Thoracic aorta (tissue), 2 donors: ENCODE data around the gene SESN3. TPM values are rescaled to one million over a fixed set of nuclear protein-coding genes. Genes with fewer than 3 reads are reported as not detected.

Experiments
- ATAC-seq: fragments of 150-250 bp; one replicate; pipeline ENCODE4 v1.8.0; 2017; ENCODE audit warnings: low read depth; ENCODE audit not compliant: insufficient number of reproducible peaks, low FRiP score
- DNase-seq: peaks from one replicate; pipeline ENCODE4 v3.0.0-alpha.2; 2020; ENCODE audit warnings: low spot score
- H3K27ac ChIP-seq, 2 donors: fragments of 200-600 bp; sonication (generic); 1 replicate in 1 of 2; 2 replicates in 1 of 2; pipeline ENCODE4 v1.5.1; 2016; ENCODE audit warnings: mild to moderate bottlenecking in 2 of 2, moderate library complexity in 2 of 2
- H3K27me3 ChIP-seq: fragments of 200-600 bp; sonication (generic); replicated peaks from 2 replicates; pipeline ENCODE4 v1.6.0; 2016; ENCODE audit warnings: mild to moderate bottlenecking; ENCODE audit not compliant: insufficient read depth
- H3K36me3 ChIP-seq: fragments of 200-600 bp; sonication (generic); one replicate; pipeline ENCODE4 v1.5.1; 2016
- H3K4me1 ChIP-seq, 2 donors: fragments of 200-600 bp; sonication (generic); 1 replicate in 1 of 2; 2 replicates in 1 of 2; pipeline versions ENCODE4 v1.5.1 to v1.6.0; 2016; ENCODE audit warnings: low read depth in 2 of 2, mild to moderate bottlenecking in 1 of 2; ENCODE audit not compliant: control insufficient read depth in 1 of 2
- H3K4me3 ChIP-seq: fragments of 200-600 bp; sonication (generic); 2 replicates; pipeline ENCODE4 v1.5.1; 2016; ENCODE audit warnings: mild to moderate bottlenecking
- H3K9me3 ChIP-seq: fragments of 200-600 bp; sonication (generic); 2 replicates; pipeline ENCODE4 v1.5.1; 2016
- total RNA-seq, 2 donors: library from RNA; depleted of rRNA; stranded (reverse); fragments of >200 nt; gene quantifications; one replicate each; pipeline versions ENCODE4 v1.1.0 to v1.2.3, GENCODE V29; 2016
- TF ChIP-seq, protein P1 (sequence below): fragments of 200-600 bp; sonication (generic); IDR thresholded peaks from one replicate; pipeline ENCODE4 v1.5.1; 2019; ENCODE audit warnings: antibody characterized with exemption

Gene SESN3
- total RNA-seq, 2 donors from 2014 or later, result 37.9 to 41.3 TPM

GRCh38 chr11:95242845-95243605 is 12.0 kb upstream of the SESN3 start:
- Histone ChIP-seq H3K4me3 (no peak overlapping the region), H3K9me3 (no peaks in the 10 kb centered on the region), H3K4me1 (peaks cover 0 to 4% of the 10 kb centered on the region in 2 donors), H3K36me3 (no peaks in the 10 kb centered on the region), H3K27ac (no peak overlapping the region), H3K27me3 (no peaks in the 10 kb centered on the region)
- TF ChIP-seq, protein P1, sequence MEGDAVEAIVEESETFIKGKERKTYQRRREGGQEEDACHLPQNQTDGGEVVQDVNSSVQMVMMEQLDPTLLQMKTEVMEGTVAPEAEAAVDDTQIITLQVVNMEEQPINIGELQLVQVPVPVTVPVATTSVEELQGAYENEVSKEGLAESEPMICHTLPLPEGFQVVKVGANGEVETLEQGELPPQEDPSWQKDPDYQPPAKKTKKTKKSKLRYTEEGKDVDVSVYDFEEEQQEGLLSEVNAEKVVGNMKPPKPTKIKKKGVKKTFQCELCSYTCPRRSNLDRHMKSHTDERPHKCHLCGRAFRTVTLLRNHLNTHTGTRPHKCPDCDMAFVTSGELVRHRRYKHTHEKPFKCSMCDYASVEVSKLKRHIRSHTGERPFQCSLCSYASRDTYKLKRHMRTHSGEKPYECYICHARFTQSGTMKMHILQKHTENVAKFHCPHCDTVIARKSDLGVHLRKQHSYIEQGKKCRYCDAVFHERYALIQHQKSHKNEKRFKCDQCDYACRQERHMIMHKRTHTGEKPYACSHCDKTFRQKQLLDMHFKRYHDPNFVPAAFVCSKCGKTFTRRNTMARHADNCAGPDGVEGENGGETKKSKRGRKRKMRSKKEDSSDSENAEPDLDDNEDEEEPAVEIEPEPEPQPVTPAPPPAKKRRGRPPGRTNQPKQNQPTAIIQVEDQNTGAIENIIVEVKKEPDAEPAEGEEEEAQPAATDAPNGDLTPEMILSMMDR, result no peak
- DNase-seq (no peak), ATAC-seq (no peak)

DNA sequence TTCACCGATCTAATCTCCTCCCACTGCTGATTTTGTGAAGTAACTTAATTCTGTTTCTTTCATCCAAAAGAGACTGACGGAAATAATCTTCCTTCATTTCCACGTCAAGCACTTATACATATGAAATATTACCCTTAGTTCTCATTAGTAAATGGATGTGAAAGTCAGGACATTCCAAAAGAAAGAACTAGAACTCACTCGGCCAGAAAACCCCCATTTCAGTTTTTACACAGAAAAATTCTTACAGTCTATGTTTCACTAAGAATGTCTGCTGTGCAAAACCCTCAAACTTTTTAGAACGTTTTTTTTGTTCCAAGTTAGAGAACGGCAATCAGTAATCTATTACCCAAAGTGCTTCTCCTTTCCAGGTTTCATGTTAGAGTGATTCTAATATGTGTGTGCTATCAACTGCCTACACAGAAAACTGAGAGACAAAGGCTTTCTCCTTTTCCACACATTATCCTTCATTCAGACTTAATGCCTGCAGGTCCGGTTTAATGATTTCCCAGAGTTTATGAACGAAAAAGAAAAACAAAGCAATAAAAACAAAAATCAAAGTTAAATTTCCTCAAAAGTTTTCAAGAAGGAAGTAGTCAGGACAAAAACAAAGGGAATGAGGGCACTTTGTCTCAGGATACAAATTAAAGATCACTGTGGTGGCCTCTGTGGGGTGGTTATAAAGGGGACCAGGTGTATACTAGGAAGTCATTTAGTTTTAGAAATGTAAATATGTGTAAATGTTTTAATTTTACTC is 11.3 kb upstream of the SESN3 start:
- TF ChIP-seq, protein P1, result no peak
- H3K27me3 ChIP-seq, result no peaks in the 10 kb centered on the region
- H3K36me3 ChIP-seq, result no peaks in the 10 kb centered on the region
- ATAC-seq (no peak), DNase-seq (no peak)
- peak overlapping the region; percentile 41 for H3K4me3 ChIP-seq
- H3K9me3 ChIP-seq, result no peaks in the 10 kb centered on the region
- peaks cover 0 to 4% of the 10 kb centered on the region in 2 donors for H3K4me1 ChIP-seq
- H3K27ac ChIP-seq, result no peak overlapping the region

GRCh38 chr11:95241681-95242081 is 10.7 kb upstream of the SESN3 start:
- ATAC-seq (no peak), DNase-seq (no peak)
- Histone ChIP-seq H3K36me3 (no peaks in the 10 kb centered on the region), H3K9me3 (no peaks in the 10 kb centered on the region), H3K4me1 (peaks cover 0 to 4% of the 10 kb centered on the region in 2 donors), H3K27ac (no peak overlapping the region), H3K27me3 (no peaks in the 10 kb centered on the region), H3K4me3 (peak overlapping the region; percentile 41)
- TF ChIP-seq, protein P1, result no peak

- H3K27ac ChIP-seq, result no peak overlapping the region
- H3K27me3 ChIP-seq, result no peaks in the 10 kb centered on the region
- ATAC-seq, result no peak
- no peaks in the 10 kb centered on the region for H3K36me3 ChIP-seq
- H3K4me3 ChIP-seq, result no peak overlapping the region
- peaks cover 0 to 4% of the 10 kb centered on the region in 2 donors for H3K4me1 ChIP-seq
- no peak for DNase-seq
- TF ChIP-seq, protein P1, result no peak
- no peaks in the 10 kb centered on the region for H3K9me3 ChIP-seq
Measured at GRCh38 chr11:95239871-95240649, 9.1 kb upstream of the SESN3 start.

DNA sequence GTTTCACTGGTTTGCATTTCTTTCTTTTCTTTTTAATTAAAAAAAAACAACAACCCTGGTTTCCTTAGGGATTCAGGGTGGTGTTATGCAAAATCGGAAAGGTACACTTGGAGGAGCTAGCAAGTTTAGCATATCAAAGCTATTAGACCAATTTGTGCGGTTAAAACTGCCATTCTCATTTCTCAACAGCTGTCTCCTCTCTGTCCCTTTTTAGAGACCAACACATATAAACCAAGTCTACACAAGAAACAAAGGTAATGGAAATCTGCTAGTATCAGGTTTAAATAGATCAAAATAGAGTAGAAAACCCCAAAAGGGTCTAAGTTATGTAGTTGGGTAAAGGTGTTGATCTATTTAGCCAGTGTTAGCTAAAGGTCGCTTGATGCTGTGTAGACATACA is 1.7 kb upstream of the SESN3 start:
- Histone ChIP-seq H3K27ac (peak overlapping the region; percentile 84 to 95), H3K9me3 (no peaks in the 10 kb centered on the region), H3K27me3 (no peaks in the 10 kb centered on the region), H3K4me3 (peak overlapping the region; percentile 97), H3K4me1 (peaks cover 23 to 30% of the 10 kb centered on the region in 2 donors), H3K36me3 (no peaks in the 10 kb centered on the region)
- ATAC-seq, result no peak
- TF ChIP-seq, protein P1, result no peak
- DNase-seq, result no peak
